ENCODE data around the gene OR10G6.
"Not testable (repeated sequence)": the region's sequence is repeated elsewhere in the genome, so short reads cannot be mapped to it uniquely, and the experiment has no call there.

Gene OR10G6

GRCh38 chr11:123995119-123995518 lies at the start of gene OR10G6:
OR10G6 (minus strand) TSS chr11:123995161; CDS start chr11:123995161, 0 bp downstream.
- DNase-seq, result no peak

GRCh38 chr11:124043420-124043819 lies 48.5 kb upstream of the OR10G6 start:
- DNase-seq, result no peak

- no peak for DNase-seq
These were observed 46.3 kb upstream of the OR10G6 start, which contains the start of gene OR10G7 for GRCh38 chr11:124041254-124041653. OR10G7 (minus strand) TSS chr11:124041325; CDS start chr11:124039001, 2,324 bp downstream.

GRCh38 chr11:124039557-124039956 lies 44.6 kb upstream of the OR10G6 start:
- no peak for DNase-seq

- DNase-seq, result no peak
These were observed 41.7 kb upstream of the OR10G6 start for GRCh38 chr11:124036666-124037065.

- DNase-seq, result no peak
These were observed 31.5 kb upstream of the OR10G6 start, which contains the start of gene OR10G8 for GRCh38 chr11:124026498-124026897. OR10G8 (plus strand) TSS chr11:124026798; CDS start chr11:124029623, 2,825 bp downstream.

GRCh38 chr11:124015837-124016236 lies 20.9 kb upstream of the OR10G6 start:
- not testable (repeated sequence) for DNase-seq

- DNase-seq, result no peak
These were observed 17.7 kb upstream of the OR10G6 start, which contains the start of gene OR10G4 for GRCh38 chr11:124012697-124013096. OR10G4 (plus strand) TSS chr11:124012997; CDS start chr11:124015575, 2,578 bp downstream.

- DNase-seq, result no peak
These were observed 15.7 kb downstream of the OR10G6 start for GRCh38 chr11:123979311-123979710.

GRCh38 chr11:123977731-123978347 lies 17.1 kb downstream of the OR10G6 start, which contains the start of gene OR10S1:
OR10S1 (minus strand) TSS chr11:123977781; CDS start chr11:123977664, 117 bp downstream.
- DNase-seq, result no peak

- no peak for DNase-seq
These were observed 18.0 kb downstream of the OR10G6 start for GRCh38 chr11:123976770-123977560.

GRCh38 chr11:123973816-123974215 lies 21.1 kb downstream of the OR10G6 start:
- no peak for DNase-seq

- DNase-seq, result no peak
These were observed 38.2 kb downstream of the OR10G6 start for GRCh38 chr11:123956752-123957151.

GRCh38 chr11:123945132-123945531 lies 49.8 kb downstream of the OR10G6 start:
- no peak for DNase-seq
